B cell (primary cell): Measurements from ENCODE around the gene MAP7. TPM values are rescaled to one million over a fixed set of nuclear protein-coding genes. Genes with fewer than 3 reads are reported as not detected.

Source experiments
- ATAC-seq: fragments of 200-7000 bp; cut with Tn5 transposase; one replicate; pipeline ENCODE4 v1.10.0; 2021; ENCODE audit warnings: low read depth, mild to moderate bottlenecking, moderate number of reproducible peaks, moderate library complexity
- CTCF ChIA-PET: fragments of 350-600 bp; sonication (Branson Sonifier 250); formaldehyde crosslinking; loops from one replicate; lab custom pipeline; 2021; ENCODE audit warnings: antibody characterized with exemption, inconsistent platforms; lab: Charles Lee
- POLR2A ChIA-PET: fragments of 350-600 bp; sonication (Branson Sonifier 250); formaldehyde crosslinking; loops from one replicate; lab custom pipeline; 2021; ENCODE audit warnings: antibody characterized with exemption; lab: Charles Lee
- DNase-seq: peaks from one replicate; pipeline ENCODE4 v3.0.0; 2013
- H2AFZ ChIP-seq: 2 replicates; pipeline ENCODE4 v1.6.1; 2012; ENCODE audit warnings: mild to moderate bottlenecking, low read depth, low read length; ENCODE audit not compliant: insufficient read depth, poor library complexity, severe bottlenecking
- H3K27ac ChIP-seq, 2 donors: 1 replicate in 1 of 2; 2 replicates in 1 of 2; pipeline ENCODE4 v1.5.1; 2012 to 2013; ENCODE audit warnings: low read length in 2 of 2, mild to moderate bottlenecking in 2 of 2, moderate library complexity in 1 of 2
- H3K27me3 ChIP-seq, 4 experiments: fragments of 200-600 bp in 1 of 4; sonication (generic) in 1 of 4; replicated peaks in 1 of 4; 1 replicate in 2 of 4; 2 replicates in 2 of 4; pipeline versions ENCODE4 v1.6.1 to v1.7.0; 2013 to 2016; ENCODE audit warnings: low read length in 3 of 4, mild to moderate bottlenecking in 2 of 4, mixed read lengths in 1 of 4, moderate library complexity in 1 of 4; ENCODE audit not compliant: insufficient read depth in 4 of 4, control insufficient read depth in 3 of 4; ENCODE audit errors: control extremely low read depth in 1 of 4
- H3K36me3 ChIP-seq, 2 experiments: replicated peaks in 1 of 2; 1 replicate in 1 of 2; 2 replicates in 1 of 2; pipeline versions ENCODE4 v1.6.1 to v1.7.1; 2013; ENCODE audit warnings: low read length in 1 of 2; ENCODE audit not compliant: insufficient read depth in 2 of 2, control insufficient read depth in 1 of 2; ENCODE audit errors: control extremely low read depth in 1 of 2, extremely low read depth in 1 of 2
- H3K4me1 ChIP-seq, 2 donors: fragments of 200-600 bp in 1 of 2; sonication (generic) in 1 of 2; 1 replicate in 1 of 2; 2 replicates in 1 of 2; pipeline versions ENCODE4 v1.5.1 to v1.6.1; 2013 to 2017; ENCODE audit warnings: low read length in 2 of 2; ENCODE audit not compliant: control insufficient read depth in 2 of 2, insufficient read depth in 2 of 2
- H3K4me2 ChIP-seq: replicated peaks from 2 replicates; pipeline ENCODE3; 2012; ENCODE audit warnings: mild to moderate bottlenecking, low read depth, low read length; ENCODE audit not compliant: poor library complexity, severe bottlenecking
- H3K4me3 ChIP-seq, 5 experiments: fragments of 200-600 bp in 1 of 5; sonication (generic) in 1 of 5; 1 replicate in 3 of 5; 2 replicates in 2 of 5; pipeline versions ENCODE4 v1.5.1 to v1.7.0; 2011 to 2016; ENCODE audit warnings: low read length in 4 of 5, mild to moderate bottlenecking in 4 of 5, low read depth in 2 of 5, control low read depth in 1 of 5, moderate library complexity in 1 of 5; ENCODE audit not compliant: insufficient read depth in 1 of 5; ENCODE audit errors: control extremely low read depth in 1 of 5, extremely low read depth in 1 of 5
- H3K79me2 ChIP-seq: fragments of 200-600 bp; sonication (generic); one replicate; pipeline ENCODE4 v1.6.0; 2016; ENCODE audit warnings: low read length; ENCODE audit not compliant: control insufficient read depth, insufficient read depth
- H3K9ac ChIP-seq: fragments of 200-600 bp; sonication (generic); 2 replicates; pipeline ENCODE4 v1.6.1; 2017; ENCODE audit warnings: mild to moderate bottlenecking, low read length, moderate library complexity
- H3K9me3 ChIP-seq, 3 donors: one replicate each; pipeline versions ENCODE4 v1.6.1 to v1.7.1; 2013; ENCODE audit warnings: low read length in 2 of 3; ENCODE audit not compliant: control insufficient read depth in 2 of 3, insufficient read depth in 1 of 3; ENCODE audit errors: control extremely low read depth in 1 of 3
- H4K20me1 ChIP-seq: 2 replicates; pipeline ENCODE4 v1.6.0; 2012; ENCODE audit warnings: mild to moderate bottlenecking, low read length; ENCODE audit not compliant: insufficient read depth, control insufficient read depth, poor library complexity, severe bottlenecking
- H3K27ac Mint-ChIP-seq: one replicate; pipeline ENCODE4 v1.8.0; 2021; ENCODE audit warnings: mixed read lengths
- H3K27me3 Mint-ChIP-seq: one replicate; pipeline ENCODE4 v1.8.0; 2021; ENCODE audit warnings: mixed read lengths
- H3K4me1 Mint-ChIP-seq: one replicate; pipeline ENCODE4 v1.8.0; 2021; ENCODE audit warnings: mixed read lengths
- H3K4me3 Mint-ChIP-seq: one replicate; pipeline ENCODE4 v1.8.0; 2021; ENCODE audit warnings: mixed read lengths
- H3K9me3 Mint-ChIP-seq: one replicate; pipeline ENCODE4 v1.8.0; 2022; ENCODE audit warnings: mixed read lengths; ENCODE audit not compliant: insufficient read depth
- CTCF ChIP-seq: fragments of 200-600 bp; IDR thresholded peaks from one replicate; pipeline ENCODE4 v1.8.0; 2022; ENCODE audit warnings: antibody characterized with exemption, mild to moderate bottlenecking
- EZH2 ChIP-seq: IDR thresholded peaks from 2 replicates; pipeline ENCODE4 v1.6.1; 2012; ENCODE audit warnings: borderline replicate concordance, low read depth, mild to moderate bottlenecking, moderate library complexity, low read length; ENCODE audit not compliant: insufficient read depth, poor library complexity, severe bottlenecking
- WGBS: methylation state at CpG from one replicate; pipeline ENCODE4 v1.1.5; 2013; ENCODE audit warnings: missing lambda C conversion rate; ENCODE audit not compliant: insufficient coverage; 5-methylcytosine and 5-hydroxymethylcytosine counted together
- intact Hi-C: fragments of 100-400 bp; cut with micrococcal nuclease; formaldehyde crosslinking; loops from one replicate; pipeline ENCODE4 v1.10.0; 2022
- polyA plus RNA-seq: library from polyadenylated mRNA; depleted of rRNA; stranded (reverse); fragments of >200 nt; gene quantifications from 2 replicates; pipeline ENCODE4 v1.2.3, GENCODE V29; 2012
- total RNA-seq, 2 donors: library from RNA; stranded (reverse); fragments of 120-200 nt in 1 of 2; gene quantifications; 1 replicate in 1 of 2; 2 replicates in 1 of 2; pipeline versions ENCODE4 v1.2.3 to v1.2.4, GENCODE V29; 2013 to 2022

The MAP7 gene
- total and polyA plus RNA-seq, 2 donors (not counting 1 experiment from before 2014, with no cell fraction given) = 0.34 to 0.64 TPM

GRCh38 chr6:136517582-136517981, 32.6 kb downstream of the MAP7 start:
- no peak for DNase-seq
- POLR2A ChIA-PET = no interaction called here
- no peak overlapping the region for H2AFZ ChIP-seq
- no peak overlapping the region for H3K4me3 ChIP-seq
- no peaks in the 10 kb centered on the region for H4K20me1 ChIP-seq
- Mint-ChIP-seq H3K27ac (no peak overlapping the region), H3K4me3 (no peak overlapping the region), H3K27me3 (peaks cover 47% of the 10 kb centered on the region), H3K9me3 (no peaks in the 10 kb centered on the region), H3K4me1 (no peaks in the 10 kb centered on the region)
- CTCF ChIA-PET = no interaction called here
- H3K27me3 ChIP-seq = peaks cover 0 to 5% (median 0%) of the 10 kb centered on the region in 4 experiments
- H3K79me2 ChIP-seq = no peaks in the 10 kb centered on the region
- H3K9me3 ChIP-seq = no peaks in the 10 kb centered on the region
- H3K4me1 ChIP-seq = no peaks in the 10 kb centered on the region
- H3K36me3 ChIP-seq = no peaks in the 10 kb centered on the region
- no peak for TF ChIP-seq EZH2
- no peak for TF ChIP-seq CTCF
- intact Hi-C loops = no loop called here
- no peak overlapping the region for H3K9ac ChIP-seq
- no peak for ATAC-seq
- no CpG with 5 or more reads among the region's 3 CpGs for WGBS
- no peak overlapping the region for H3K4me2 ChIP-seq
- no peak overlapping the region for H3K27ac ChIP-seq

- H3K4me1 Mint-ChIP-seq = no peaks in the 10 kb centered on the region
- H3K27ac ChIP-seq = no peak overlapping the region
- no peak overlapping the region for H3K4me3 ChIP-seq
- no peak overlapping the region for H3K9ac ChIP-seq
- ATAC-seq (no peak), DNase-seq (no peak)
- H3K27ac Mint-ChIP-seq = no peak overlapping the region
- no peaks in the 10 kb centered on the region for H3K4me1 ChIP-seq
- H3K9me3 ChIP-seq = no peaks in the 10 kb centered on the region
- H3K79me2 ChIP-seq = no peaks in the 10 kb centered on the region
- no peak overlapping the region for H3K4me3 Mint-ChIP-seq
- H4K20me1 ChIP-seq = no peaks in the 10 kb centered on the region
- ChIA-PET POLR2A (no interaction called here), CTCF (no interaction called here)
- H2AFZ ChIP-seq = no peak overlapping the region
- no peak overlapping the region for H3K4me2 ChIP-seq
- peaks cover 42% of the 10 kb centered on the region for H3K27me3 Mint-ChIP-seq
- TF ChIP-seq EZH2 = no peak
- TF ChIP-seq CTCF = no peak
- H3K9me3 Mint-ChIP-seq = no peaks in the 10 kb centered on the region
- no peaks in the 10 kb centered on the region for H3K36me3 ChIP-seq
- intact Hi-C loops = no loop called here
- peaks cover 0 to 5% (median 0%) of the 10 kb centered on the region in 4 experiments for H3K27me3 ChIP-seq
These were observed 33.2 kb downstream of the MAP7 start for GRCh38 chr6:136517002-136517401.
